ENCODE measurements around the gene ATF7.
"Not testable (repeated sequence)": the region's sequence is repeated elsewhere in the genome, so short reads cannot be mapped to it uniquely, and the experiment has no call there.

The ATF7 gene

DNA sequence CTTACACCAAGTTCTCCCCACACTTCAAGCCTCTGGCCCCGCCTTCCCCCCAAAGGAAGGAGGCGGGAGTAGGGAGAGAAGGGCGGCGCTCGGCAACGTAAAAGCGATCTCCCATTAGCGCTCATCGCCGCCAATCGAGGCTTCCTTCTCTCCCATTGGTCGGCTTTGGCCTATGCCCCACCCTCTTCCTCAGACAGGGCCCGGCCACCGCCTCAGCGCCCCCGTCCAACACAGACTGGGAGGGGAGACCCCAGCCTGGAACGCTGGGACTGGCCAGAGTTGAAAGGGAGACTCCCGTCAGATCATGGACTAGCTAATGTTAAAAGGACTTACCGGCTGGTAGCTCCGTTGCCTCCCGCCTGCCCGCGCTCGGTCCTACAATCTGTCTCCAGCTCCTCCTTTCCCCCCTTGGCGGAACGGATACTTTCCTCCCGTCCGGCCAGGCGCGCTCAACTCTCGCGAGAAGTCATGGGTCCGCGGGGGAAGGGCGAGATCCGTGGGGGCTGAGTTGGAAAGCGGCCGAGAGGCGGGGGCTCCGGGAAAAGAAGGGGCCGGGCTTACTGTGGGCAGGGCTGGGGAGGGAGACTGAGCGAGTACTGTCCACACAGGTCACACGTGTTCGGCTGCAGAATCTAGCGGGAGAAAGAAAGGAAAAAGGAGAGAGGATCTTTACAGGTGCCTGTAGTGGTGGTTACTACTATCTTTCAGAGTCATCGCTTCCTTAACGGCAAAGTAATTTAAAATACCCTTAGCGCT lies at the start of gene ATF7:
ATF7 (minus strand) TSS at position 437 of the 756 bp plus-strand sequence. CDS start 25,382 bp downstream, outside the sequence.
- peak; percentile 98 for DNase-seq (ENCODE audit: low read depth)

DNA sequence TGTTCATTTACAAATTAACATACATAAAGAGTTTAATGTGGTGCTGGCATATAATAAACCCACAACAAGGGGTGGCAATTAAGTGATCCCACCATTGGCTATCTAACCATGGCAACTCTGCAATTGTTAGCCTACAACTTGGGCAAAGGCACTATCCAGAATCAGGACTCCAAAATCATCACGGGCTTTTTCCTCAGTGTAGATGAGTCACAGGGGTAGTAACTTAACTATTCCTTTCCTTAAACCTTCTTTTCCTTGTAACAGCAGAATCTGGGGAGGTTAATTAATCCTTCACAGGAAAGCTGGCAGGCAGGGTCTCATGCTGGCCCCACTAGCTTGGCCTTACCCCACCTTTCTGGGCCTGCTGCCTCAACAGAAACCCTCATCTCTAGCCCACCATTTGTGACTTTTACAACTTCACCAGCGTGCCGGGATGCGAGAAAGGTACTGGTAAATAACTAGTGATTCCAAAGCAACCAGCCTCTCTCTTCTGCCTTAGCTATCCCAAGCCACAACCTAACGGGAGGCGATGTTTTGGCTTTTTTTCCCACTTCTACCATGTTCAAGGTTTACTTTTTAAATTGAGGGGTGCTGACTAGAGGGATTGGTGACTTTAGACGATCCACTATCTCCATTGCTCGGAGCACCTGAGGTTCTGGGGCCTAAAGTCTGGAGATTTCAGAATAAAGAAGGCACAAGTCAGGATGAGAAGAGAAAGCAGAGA lies 49.0 kb upstream of the ATF7 start:
- no peak for DNase-seq (ENCODE audit: low read depth)

DNA sequence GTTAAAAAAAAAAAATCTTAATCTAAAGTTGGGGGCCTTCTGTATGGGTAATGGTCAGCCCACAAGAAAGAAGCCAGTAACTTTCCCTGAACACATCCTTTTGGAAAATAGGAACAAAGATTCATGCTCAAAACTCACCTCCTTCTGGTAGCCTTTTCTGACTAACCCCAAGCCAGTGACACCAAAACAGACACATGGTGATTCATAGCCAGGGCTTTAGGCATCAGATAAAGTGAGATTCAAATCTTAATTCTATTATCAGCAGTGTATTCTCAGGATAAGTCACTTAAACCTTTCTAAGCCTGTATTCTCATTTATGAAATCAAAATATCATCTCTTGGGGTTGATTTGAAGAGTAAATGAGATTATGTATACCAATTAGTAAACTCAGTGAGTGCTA lies 44.8 kb upstream of the ATF7 start:
- DNase-seq (ENCODE audit: low read depth): no peak

DNA sequence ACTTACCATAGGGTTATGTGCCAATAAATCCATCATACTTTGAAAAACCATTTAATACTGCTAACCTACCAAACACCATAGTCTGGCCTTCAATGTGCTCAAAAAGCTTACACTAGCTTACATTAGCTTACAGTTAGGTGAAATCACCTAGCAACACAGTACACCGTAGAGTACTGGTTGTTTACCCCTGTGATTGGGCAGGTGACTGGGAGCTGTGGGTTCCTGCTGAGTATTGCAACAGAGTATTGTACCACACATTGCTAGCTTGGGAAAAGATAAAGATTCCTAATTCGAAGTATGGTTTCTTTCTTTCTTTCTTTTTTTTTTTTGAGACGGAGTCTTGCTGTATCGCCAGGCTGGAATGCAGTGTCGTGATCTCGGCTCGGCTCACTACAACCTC lies 44.1 kb upstream of the ATF7 start:
- no peak for DNase-seq (ENCODE audit: low read depth)

DNA sequence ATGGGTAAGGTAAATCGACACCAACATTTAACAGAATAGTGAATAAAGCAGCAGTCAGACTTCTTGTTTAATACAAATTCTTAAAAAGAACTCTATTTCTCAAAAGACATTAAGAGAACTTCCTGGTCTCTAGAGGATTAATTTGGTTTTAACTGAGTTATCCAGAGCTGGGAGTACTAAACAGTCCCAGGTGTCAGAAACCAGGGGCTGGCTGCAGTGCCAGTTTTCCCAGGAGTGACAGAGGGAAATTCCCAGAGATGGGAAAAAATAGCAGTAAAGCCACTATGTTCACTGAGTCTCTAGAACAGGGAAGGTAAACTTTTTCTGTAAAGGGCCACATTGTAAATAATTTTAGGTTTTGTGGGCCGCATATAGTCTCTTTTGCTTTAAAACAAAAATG lies 40.9 kb upstream of the ATF7 start:
- DNase-seq (ENCODE audit: low read depth): no peak

DNA sequence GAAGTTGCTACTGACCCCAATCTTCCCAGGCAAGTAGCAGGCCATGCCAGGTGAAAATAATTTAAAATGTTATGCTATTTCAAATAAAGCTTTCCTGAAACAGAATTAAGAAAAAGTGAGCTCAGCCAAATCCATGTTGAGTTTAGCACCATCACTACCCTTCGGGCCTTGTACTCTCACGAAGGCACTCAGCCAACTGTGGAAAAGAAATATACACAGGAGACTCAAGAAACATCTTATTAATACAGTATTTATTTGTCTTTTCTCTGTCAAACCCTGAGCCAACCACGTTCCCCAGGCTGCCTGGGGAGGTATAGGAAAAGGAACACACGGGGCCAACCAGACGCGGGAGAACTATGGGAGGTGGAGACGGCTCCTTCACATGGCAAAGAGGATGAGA lies 38.8 kb upstream of the ATF7 start:
- no peak for DNase-seq (ENCODE audit: low read depth)

DNA sequence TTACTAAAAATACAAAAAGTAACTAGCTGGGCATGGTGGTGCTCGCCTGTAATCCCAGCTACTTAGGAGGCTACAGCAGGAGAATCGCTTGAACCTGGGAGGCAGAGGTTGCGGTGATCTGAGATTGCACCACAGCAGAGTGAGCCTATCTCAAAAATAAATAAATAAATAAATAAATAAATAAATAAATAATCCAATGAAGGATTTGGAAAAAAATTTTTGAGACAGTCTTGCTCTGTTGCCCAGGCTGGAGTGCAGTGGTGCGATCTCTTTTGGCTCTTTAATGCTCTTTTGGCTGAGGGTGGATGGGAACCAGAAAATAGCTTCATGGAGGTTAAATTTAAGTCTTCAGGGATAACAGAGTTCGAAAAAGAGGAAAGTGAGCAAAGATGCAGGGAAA lies 38.0 kb upstream of the ATF7 start:
- DNase-seq (ENCODE audit: low read depth): no peak

DNA sequence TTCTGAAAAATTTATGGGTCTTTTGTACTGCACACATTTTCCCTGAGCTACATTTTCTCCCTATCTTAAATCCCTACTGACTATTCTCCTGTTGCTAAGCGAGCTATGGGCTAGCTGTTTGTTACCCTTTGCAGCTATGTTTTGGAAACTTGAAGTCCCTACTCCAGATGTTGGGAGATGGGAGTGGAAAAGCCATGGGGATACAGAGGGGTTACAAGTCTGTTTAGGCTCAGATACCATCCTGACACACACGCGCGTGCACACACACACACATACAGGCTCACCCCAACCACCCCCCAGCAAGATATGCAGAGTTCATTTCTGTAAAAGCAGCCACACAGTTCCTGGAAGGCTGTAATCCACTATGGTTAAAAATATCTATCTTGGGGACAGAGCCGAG lies 33.9 kb upstream of the ATF7 start:
- no peak for DNase-seq (ENCODE audit: low read depth)

DNA sequence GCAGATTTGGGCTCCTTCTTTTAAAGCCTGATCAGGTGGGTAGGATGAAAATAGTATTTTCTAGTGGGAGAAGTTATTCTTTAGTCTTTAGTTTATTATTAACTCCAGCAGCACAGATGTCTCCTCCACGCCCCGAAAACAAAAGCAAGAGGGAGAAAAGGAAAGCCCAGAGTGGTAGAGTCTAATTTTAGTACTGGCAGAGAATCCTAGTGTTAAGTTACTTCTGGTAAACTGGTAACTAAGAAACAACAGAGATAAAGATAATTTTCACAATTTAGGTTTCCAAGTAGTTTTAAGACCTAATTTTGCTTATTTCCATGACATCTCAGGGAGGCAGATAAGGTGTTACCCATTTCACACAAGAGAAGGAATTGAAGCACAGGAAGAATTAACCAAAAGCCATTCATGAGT lies 33.4 kb upstream of the ATF7 start:
- DNase-seq (ENCODE audit: low read depth): no peak

DNA sequence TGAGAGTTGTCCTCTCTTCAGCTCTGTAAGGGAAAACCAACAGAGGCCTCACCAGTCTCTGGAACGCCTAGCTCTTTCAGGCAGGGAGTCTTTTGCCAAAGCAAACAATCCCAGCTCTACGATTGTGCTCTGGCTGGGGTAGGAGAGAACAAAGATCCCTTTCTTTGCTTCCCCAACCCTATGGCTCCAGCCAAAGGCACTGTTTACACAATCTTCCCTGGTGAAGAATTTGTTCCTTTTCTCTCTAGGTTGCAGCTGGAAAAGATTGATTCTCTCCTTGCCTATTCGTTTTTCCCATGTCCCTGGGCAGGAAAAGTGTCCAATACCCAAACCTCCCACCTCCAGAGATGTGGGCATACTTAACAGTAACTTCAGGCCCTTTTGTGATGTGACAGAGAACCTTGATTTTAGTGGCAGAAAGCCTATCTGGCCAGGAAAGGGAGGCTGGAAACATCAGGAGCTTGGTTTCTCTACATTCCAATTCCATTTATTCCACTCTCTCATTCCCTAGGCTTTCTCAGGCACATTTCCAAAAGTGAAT lies 32.9 kb upstream of the ATF7 start:
- no peak for DNase-seq (ENCODE audit: low read depth)

DNA sequence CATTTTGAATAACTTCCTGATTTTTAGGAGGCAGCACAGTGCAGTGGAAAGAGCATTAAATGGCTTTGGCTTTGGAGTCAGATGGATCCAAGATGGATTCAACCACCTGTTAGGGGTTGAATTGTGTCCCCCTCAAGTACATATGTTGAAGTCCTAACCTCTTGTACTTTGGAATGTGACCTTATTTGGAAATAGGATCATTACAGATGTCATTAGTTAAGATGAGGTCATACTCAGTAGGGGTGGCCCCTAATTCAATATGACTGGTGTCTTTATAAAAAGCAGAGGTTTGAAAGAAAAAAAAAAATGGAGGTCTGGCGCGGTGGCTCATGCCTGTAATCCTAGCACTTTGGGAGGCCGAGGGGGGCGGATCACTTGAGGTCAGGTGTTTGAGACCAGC lies 30.9 kb upstream of the ATF7 start:
- DNase-seq (ENCODE audit: low read depth): no peak

DNA sequence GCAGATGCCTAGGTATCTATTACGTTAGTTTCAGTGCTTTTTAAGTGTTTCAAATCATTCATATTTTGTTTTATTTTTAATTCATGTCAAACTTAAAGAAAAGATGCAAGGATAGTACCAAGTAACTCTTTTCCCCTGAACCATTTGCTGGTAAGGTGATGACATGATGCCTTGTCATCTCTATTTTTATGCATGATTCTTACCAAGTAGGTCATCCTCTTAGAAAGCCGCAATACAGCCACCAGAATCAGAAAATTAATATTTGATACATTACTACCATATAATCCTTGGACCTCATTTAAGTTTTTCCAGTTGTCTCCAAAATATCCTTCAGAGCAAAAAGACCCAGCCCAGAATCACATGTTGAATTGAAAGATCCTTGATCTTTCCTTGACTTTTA lies 27.4 kb upstream of the ATF7 start:
- no peak for DNase-seq (ENCODE audit: low read depth)

DNA sequence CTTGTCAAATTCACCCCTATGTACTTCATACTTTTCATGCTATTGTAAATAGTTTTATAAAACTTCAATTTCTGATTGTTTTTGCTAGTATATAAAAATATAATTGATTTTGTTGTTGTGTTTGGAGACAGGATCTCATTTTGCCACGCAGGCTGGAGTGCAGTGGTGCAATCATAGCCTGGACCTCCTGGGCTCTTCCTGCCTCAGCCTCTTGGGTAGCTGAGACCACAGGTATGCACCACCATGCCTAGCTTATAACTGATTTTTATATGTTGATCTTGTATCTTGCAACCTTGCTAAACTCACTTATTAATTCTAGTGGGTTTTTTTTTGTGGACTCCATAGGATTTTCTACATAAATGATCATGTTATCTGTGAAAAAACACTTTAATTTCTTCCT lies 26.2 kb upstream of the ATF7 start:
- no peak for DNase-seq (ENCODE audit: low read depth)

DNA sequence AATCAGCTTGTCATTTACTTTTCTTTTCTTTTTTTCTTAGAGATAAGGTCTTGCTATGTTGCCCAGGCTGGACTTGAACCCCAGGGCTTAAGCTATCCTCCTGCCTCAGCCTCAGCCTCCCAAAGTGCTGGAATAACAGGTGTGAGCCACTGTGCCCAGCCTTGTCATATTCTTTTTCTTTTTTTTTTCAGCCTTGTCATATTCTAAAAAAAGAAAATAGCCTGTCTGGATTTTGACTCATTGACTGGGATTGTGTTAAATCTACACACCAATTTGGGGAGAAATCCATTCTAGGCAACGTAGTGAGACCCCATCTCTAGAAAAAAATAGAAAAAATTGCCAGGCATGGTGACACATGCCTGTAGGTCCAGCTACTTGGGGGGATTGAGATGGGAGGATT lies 25.6 kb upstream of the ATF7 start:
- no peak for DNase-seq (ENCODE audit: low read depth)

DNA sequence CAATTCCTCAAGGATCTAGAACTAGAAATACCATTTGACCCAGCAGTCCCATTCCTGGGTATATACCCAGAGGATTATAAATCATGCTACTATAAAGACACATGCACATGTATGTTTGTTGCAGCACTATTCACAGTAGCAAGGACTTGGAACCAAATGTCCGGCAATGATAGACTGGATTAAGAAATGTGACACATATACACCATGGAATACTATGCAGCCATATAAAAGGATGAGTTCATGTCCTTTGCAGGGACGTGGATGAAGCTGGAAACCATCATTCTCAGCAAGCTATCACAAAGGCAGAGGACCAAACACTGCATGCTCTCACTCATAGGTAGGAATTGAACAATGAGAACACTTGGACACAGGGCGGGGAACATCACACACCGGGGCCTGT lies 20.1 kb upstream of the ATF7 start:
- not testable (repeated sequence) for DNase-seq (ENCODE audit: low read depth)

DNA sequence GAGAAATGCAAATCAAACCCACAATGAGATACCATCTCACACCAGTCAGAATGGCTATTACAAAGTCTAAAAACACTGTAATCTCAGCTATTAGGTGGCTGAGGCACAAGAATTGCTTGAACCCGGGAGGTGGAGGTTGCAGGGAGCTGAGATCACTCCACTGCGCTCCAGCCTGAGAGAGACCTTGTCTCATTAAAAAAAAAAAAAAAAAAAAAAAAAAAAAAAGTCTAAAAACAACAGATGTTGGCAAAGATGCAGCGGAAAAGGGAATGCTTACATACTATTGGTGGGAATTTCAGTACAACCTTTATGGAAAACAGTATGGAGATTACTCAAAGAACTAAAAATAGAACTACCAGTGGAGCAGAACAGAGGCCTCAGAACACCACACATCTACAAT lies 19.0 kb upstream of the ATF7 start:
- DNase-seq (ENCODE audit: low read depth): no peak

DNA sequence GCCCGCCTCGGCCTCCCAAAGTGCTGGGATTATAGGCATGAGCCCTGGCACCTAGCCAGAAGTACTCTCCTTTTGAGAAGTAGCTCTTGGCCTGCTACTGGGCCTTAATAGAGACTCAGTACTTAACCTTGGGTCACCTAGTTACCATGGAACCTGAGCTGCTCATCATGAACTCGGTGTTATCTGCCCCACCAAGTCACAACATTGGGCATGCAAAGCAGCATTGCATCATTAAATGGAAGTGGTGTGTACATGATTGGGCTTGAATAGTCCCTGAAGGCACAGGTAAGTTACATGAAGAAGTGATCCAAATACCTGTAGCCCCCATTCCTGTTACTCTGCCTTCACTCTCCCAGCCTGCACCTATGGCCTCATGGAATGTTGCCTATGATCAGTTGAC lies 18.0 kb upstream of the ATF7 start:
- no peak for DNase-seq (ENCODE audit: low read depth)

DNA sequence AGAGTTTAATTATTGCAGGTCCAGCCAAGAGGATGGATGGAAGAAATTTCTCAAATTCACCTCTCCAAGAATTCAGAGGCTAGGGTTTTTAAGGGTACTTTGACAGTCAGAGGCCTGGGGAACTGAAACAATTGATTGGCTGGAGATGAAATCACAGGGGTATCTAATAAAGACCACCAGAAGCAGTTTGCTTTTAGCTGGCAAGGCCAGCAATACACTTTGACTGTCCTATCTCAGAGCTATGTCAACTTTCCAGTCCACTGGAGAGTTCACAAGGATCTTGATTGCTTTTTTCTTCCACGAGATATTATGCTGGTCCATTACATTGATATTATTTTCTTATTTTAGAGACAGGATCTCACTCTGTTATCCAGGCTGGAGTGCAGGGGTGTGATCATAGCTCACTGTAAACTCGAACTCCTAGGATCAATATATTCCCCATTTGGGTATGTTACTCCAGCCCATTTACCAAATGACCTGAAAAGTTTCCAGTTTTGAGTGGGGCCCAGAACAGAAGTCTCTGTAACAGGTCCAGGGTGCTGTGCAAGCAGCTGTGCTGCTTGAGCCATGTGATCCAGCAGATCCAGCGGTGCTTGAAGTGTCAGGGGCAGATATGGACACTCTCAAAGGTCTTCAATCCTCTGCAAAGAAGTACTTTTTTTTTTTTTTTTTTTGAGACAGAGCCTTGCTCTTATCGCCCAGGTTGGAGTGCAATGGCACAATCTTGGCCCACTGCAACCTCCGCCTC lies 17.2 kb upstream of the ATF7 start:
- DNase-seq (ENCODE audit: low read depth): no peak

DNA sequence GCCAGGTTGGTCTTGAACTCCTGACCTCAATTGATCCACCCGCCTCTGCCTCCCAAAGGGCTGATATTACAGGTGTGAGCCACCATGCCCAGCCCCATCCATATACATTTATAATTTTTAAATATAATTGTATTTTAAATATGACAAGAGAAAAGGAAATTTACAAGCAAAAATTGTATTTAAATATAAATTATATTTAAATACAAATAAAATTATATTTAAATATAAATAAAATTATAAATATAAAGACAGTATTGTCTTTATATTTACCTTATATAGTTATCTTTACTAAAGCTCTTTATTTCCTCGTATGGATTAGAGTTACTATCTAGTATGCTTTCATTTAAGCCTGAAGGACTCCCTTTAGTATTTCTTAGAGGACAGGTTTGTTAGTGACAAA lies 11.9 kb upstream of the ATF7 start:
- DNase-seq (ENCODE audit: low read depth): no peak

DNA sequence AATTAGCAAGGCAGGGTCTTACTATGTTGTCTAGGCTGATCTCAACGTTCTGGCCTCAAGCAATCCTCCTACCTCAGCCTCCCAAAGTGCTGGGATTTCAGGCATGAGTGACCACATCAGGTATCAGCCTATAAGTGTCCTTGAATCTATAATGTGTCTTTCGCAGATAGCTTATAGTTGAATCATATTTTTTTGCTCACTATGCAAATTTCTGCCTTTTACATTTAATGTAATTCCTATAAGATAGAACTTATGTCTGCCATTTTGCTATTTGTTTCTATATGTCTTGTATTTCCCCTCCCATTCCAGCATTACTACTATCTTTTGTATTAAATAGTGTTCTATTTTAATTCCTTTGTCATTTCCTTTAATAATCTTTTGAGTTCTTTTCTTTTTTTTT lies 10.5 kb upstream of the ATF7 start:
- DNase-seq (ENCODE audit: low read depth): no peak

DNA sequence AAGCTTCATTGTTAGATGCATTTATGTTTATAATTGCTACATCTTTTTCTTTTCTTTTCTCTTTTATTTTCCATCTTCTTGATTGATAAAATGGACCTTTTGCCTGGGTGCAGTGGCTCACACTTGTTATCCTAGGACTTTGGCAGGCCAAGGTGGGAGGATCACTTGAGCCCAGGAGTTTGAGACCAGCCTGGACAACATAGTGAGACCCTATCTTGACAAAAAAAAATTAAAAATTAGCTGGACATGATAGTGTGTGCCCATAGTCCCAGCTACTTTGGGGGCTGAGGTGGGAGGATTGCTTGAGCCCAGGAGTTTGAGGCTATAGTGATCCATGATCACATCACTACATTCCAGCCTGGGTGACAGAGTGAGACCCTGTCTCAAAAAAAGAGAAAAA lies 9.5 kb upstream of the ATF7 start:
- DNase-seq (ENCODE audit: low read depth): not testable (repeated sequence)

DNA sequence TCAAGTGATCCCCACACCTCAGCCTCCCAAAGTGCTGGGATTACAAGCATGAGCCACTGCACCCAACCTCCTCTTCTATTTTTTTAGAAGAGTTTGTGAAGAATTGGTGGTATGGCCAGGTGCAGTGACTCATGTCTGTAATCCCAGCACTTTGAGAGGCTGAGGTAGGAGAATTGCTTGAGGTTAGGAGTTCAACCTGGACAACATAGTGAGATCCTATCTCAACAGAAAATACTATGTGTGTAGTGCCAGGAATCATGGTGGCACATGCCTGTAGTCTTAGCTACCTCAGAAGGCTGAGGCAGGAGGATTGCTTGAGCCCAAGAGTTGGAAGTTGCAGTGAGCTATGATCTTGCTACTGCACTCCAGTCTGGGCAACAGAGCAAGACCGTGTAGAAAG lies 5.5 kb upstream of the ATF7 start:
- no peak for DNase-seq (ENCODE audit: low read depth)

DNA sequence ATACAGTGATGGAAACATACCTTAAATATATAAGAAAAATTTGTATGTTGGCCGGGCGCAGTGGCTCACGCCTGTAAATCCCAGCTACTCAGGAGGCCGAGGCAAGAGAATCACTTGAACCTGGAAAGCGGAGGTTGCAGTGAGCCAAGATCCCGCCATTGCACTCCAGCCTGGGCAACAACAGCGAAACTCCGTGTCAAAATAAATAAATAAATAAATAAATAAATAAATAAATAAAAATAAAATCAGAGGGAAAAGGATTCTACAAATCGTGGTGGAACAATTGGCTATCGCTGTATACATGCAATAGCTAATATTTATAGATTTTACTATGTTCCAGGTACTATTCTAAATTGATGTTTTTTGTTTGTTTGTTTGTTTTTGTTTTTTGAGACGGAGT lies 1.7 kb upstream of the ATF7 start:
- DNase-seq (ENCODE audit: low read depth): no peak
